Subcutaneous adipose tissue (tissue), 4 donors: ENCODE measurements around the gene PLEKHG2. TPM values are rescaled to one million over a fixed set of nuclear protein-coding genes. Genes with fewer than 3 reads are reported as not detected.

Experiments used
- CTCF ChIP-seq: fragments of 450-650 bp; IDR thresholded peaks from one replicate; pipeline ENCODE4 v1.5.1; 2016; ENCODE audit warnings: low read depth, mild to moderate bottlenecking, control low read depth, antibody characterized with exemption, moderate library complexity
- total RNA-seq, 4 donors: library from RNA; depleted of rRNA; stranded (reverse); fragments of >200 nt; gene quantifications; one replicate each; pipeline ENCODE4 v1.1.0, GENCODE V29; 2016

Gene PLEKHG2
- total RNA-seq, 4 donors from 2014 or later, result 7.9 to 19.4 (median 10.0) TPM

- no peak for TF ChIP-seq CTCF
These were observed 25.9 kb downstream of the PLEKHG2 start for GRCh38 chr19:39438270-39438934.

- TF ChIP-seq CTCF, result no peak
These were observed 32.2 kb downstream of the PLEKHG2 start for GRCh38 chr19:39444598-39445195.

GRCh38 chr19:39445196-39446111 lies 33.0 kb downstream of the PLEKHG2 start, which contains the start of gene SUPT5H:
Gene SUPT5H, plus strand, starts transcription at chr19:39445582. Its CDS starts 309 bp downstream, at chr19:39445891.
- no peak for TF ChIP-seq CTCF

GRCh38 chr19:39446365-39447084 lies 34.1 kb downstream of the PLEKHG2 start:
- no peak for TF ChIP-seq CTCF

- no peak for TF ChIP-seq CTCF
These were observed 35.8 kb downstream of the PLEKHG2 start for GRCh38 chr19:39448271-39448670.

- no peak for TF ChIP-seq CTCF
These were observed 36.8 kb downstream of the PLEKHG2 start for GRCh38 chr19:39449116-39449797.
